CD14-positive monocyte (primary cell): ENCODE data around the gene CYP26A1. TPM values are rescaled to one million over a fixed set of nuclear protein-coding genes. Genes with fewer than 3 reads are reported as not detected.
A peak's percentile ranks its signal among the peaks of the same experiment; 100 is the strongest.

ENCODE experiments used
- DNase-seq, 3 donors: peaks; one replicate each; pipeline ENCODE4 v3.0.0-alpha.2; 2011 to 2022
- H2AFZ ChIP-seq: 2 replicates; pipeline ENCODE4 v1.6.0; 2012; ENCODE audit warnings: mild to moderate bottlenecking, low read depth, low read length, inconsistent platforms; ENCODE audit not compliant: insufficient read depth, poor library complexity, severe bottlenecking
- H3K27ac ChIP-seq, 2 donors: 1 replicate in 1 of 2; 2 replicates in 1 of 2; pipeline ENCODE4 v1.5.1; 2012 to 2013; ENCODE audit warnings: low read length in 2 of 2, control low read depth in 1 of 2, inconsistent platforms in 1 of 2, low read depth in 1 of 2, mild to moderate bottlenecking in 1 of 2
- H3K27me3 ChIP-seq, 2 donors: one replicate each; pipeline versions ENCODE4 v1.6.0 to v1.6.1; 2011 to 2013; ENCODE audit warnings: low read length in 2 of 2; ENCODE audit not compliant: control insufficient read depth in 2 of 2, insufficient read depth in 2 of 2
- H3K36me3 ChIP-seq, 2 donors: replicated peaks in 1 of 2; 1 replicate in 1 of 2; 2 replicates in 1 of 2; pipeline versions ENCODE4 v1.5.1 to v1.6.1; 2012 to 2013; ENCODE audit warnings: low read length in 2 of 2, control low read depth in 1 of 2, inconsistent platforms in 1 of 2, mild to moderate bottlenecking in 1 of 2; ENCODE audit not compliant: insufficient read depth in 2 of 2, control insufficient read depth in 1 of 2
- H3K4me1 ChIP-seq, 2 donors: 1 replicate in 1 of 2; 2 replicates in 1 of 2; pipeline versions ENCODE4 v1.5.1 to v1.6.1; 2012 to 2013; ENCODE audit warnings: low read length in 2 of 2, control low read depth in 1 of 2, inconsistent platforms in 1 of 2, mild to moderate bottlenecking in 1 of 2, moderate library complexity in 1 of 2; ENCODE audit not compliant: insufficient read depth in 2 of 2, control insufficient read depth in 1 of 2
- H3K4me2 ChIP-seq: replicated peaks from 2 replicates; pipeline ENCODE3; 2012; ENCODE audit warnings: low read length, moderate library complexity, mild to moderate bottlenecking; ENCODE audit not compliant: poor library complexity, severe bottlenecking; ENCODE audit errors: extremely low read depth
- H3K4me3 ChIP-seq, 3 experiments: fragments of 200-600 bp in 1 of 3; sonication (generic) in 1 of 3; replicated peaks in 1 of 3; 1 replicate in 2 of 3; 2 replicates in 1 of 3; pipeline ENCODE4 v1.5.1; 2011 to 2013; ENCODE audit warnings: low read length in 3 of 3, mild to moderate bottlenecking in 3 of 3, control low read depth in 2 of 3, low read depth in 2 of 3, inconsistent platforms in 1 of 3, moderate library complexity in 1 of 3
- H3K79me2 ChIP-seq: 2 replicates; pipeline ENCODE4 v1.6.0; 2012; ENCODE audit warnings: mild to moderate bottlenecking, control low read depth, inconsistent platforms, low read length, moderate library complexity; ENCODE audit not compliant: insufficient read depth
- H3K9ac ChIP-seq: 2 replicates; pipeline ENCODE4 v1.6.0; 2017; ENCODE audit warnings: low read length, mild to moderate bottlenecking; ENCODE audit not compliant: insufficient read depth, poor library complexity, severe bottlenecking
- H3K9me3 ChIP-seq, 2 donors: replicated peaks in 1 of 2; 1 replicate in 1 of 2; 2 replicates in 1 of 2; pipeline versions ENCODE4 v1.5.1 to v1.6.1; 2012 to 2013; ENCODE audit warnings: low read length in 2 of 2, control low read depth in 1 of 2; ENCODE audit not compliant: control insufficient read depth in 1 of 2, insufficient read depth in 1 of 2
- H4K20me1 ChIP-seq: 2 replicates; pipeline ENCODE4 v1.6.0; 2012; ENCODE audit warnings: mild to moderate bottlenecking, low read length, control low read depth, moderate library complexity; ENCODE audit not compliant: insufficient read depth
- H3K27ac Mint-ChIP-seq, 7 donors: one replicate each; pipeline ENCODE4 v1.8.0; 2020; ENCODE audit warnings: mild to moderate bottlenecking in 7 of 7, mixed read lengths in 7 of 7, moderate library complexity in 6 of 7, inconsistent platforms in 2 of 7
- H3K27me3 Mint-ChIP-seq, 3 donors: one replicate each; pipeline ENCODE4 v1.8.0; 2021 to 2022; ENCODE audit warnings: low read depth in 3 of 3, mild to moderate bottlenecking in 3 of 3, mixed read lengths in 3 of 3, moderate library complexity in 3 of 3, inconsistent platforms in 1 of 3
- H3K36me3 Mint-ChIP-seq, 2 donors: one replicate each; pipeline ENCODE4 v1.8.0; 2020; ENCODE audit warnings: mixed read lengths in 2 of 2, inconsistent platforms in 1 of 2, mild to moderate bottlenecking in 1 of 2
- H3K4me1 Mint-ChIP-seq: one replicate; pipeline ENCODE4 v1.8.0; 2020; ENCODE audit warnings: mild to moderate bottlenecking, mixed read lengths
- H3K4me3 Mint-ChIP-seq, 2 donors: one replicate each; pipeline ENCODE4 v1.8.0; 2020; ENCODE audit warnings: mild to moderate bottlenecking in 2 of 2, mixed read lengths in 2 of 2, moderate library complexity in 1 of 2
- H3K9me3 Mint-ChIP-seq, 7 donors: one replicate each; pipeline ENCODE4 v1.8.0; 2020 to 2022; ENCODE audit warnings: mixed read lengths in 7 of 7, mild to moderate bottlenecking in 6 of 7, moderate library complexity in 6 of 7, inconsistent platforms in 2 of 7
- CTCF ChIP-seq: fragments of 200-600 bp; IDR thresholded peaks from one replicate; pipeline ENCODE4 v1.8.0; 2022; ENCODE audit warnings: antibody characterized with exemption, mild to moderate bottlenecking
- WGBS: methylation state at CpG from one replicate; pipeline ENCODE4 v1.1.5; 2013; ENCODE audit warnings: missing lambda C conversion rate; ENCODE audit not compliant: insufficient coverage; 5-methylcytosine and 5-hydroxymethylcytosine counted together
- intact Hi-C, 2 donors: fragments of 100-400 bp; cut with micrococcal nuclease; formaldehyde crosslinking; loops; one replicate each; pipeline versions ENCODE4 v1.15.0 to v1.15.1; 2023
- polyA plus RNA-seq, 3 donors: library from polyadenylated mRNA; depleted of rRNA in 1 of 3; unstranded in 2 of 3; stranded (reverse) in 1 of 3; fragments of 300-500 nt in 2 of 3; fragments of >200 nt in 1 of 3; fragmentation: Illumina TruSeq in 2 of 3; gene quantifications; 1 replicate in 2 of 3; 2 replicates in 1 of 3; pipeline ENCODE4 v1.2.3, GENCODE V29; 2012 to 2021

Gene CYP26A1
- polyA plus RNA-seq, 3 donors = not detected

GRCh38 chr10:93066544-93066913 lies 7.2 kb upstream of the CYP26A1 start:
- Histone ChIP-seq H3K4me1 (peaks cover 8 to 15% of the 10 kb centered on the region in 2 donors), H3K27me3 (peaks cover 72 to 92% of the 10 kb centered on the region in 2 donors), H3K9ac (no peak overlapping the region), H3K27ac (no peak overlapping the region), H3K36me3 (no peaks in the 10 kb centered on the region), H2AFZ (no peak overlapping the region), H3K79me2 (no peaks in the 10 kb centered on the region), H3K9me3 (peaks cover 0 to 57% of the 10 kb centered on the region in 2 donors), H3K4me3 (no peak overlapping the region), H4K20me1 (peaks cover 6% of the 10 kb centered on the region), H3K4me2 (no peak overlapping the region)
- peaks cover 88 to 99% (median 97%) of the 10 kb centered on the region in 3 donors for H3K27me3 Mint-ChIP-seq
- peak overlapping the region in 1 of 2 donors; percentile 91 for H3K4me3 Mint-ChIP-seq
- H3K36me3 Mint-ChIP-seq = peaks cover under 1 to 18% of the 10 kb centered on the region in 2 donors
- no peak for DNase-seq
- intact Hi-C loops = no loop called here
- TF ChIP-seq CTCF = no peak
- peaks cover 0 to 13% (median 3%) of the 10 kb centered on the region in 7 donors for H3K9me3 Mint-ChIP-seq
- WGBS = 7% methylated on average over 2 of the region's 11 CpGs
- no peak overlapping the region for H3K27ac Mint-ChIP-seq
- peaks cover 22% of the 10 kb centered on the region for H3K4me1 Mint-ChIP-seq

GRCh38 chr10:93067443-93068365 lies 6.0 kb upstream of the CYP26A1 start:
- Histone ChIP-seq H2AFZ (no peak overlapping the region), H4K20me1 (no peaks in the 10 kb centered on the region), H3K27me3 (peaks cover 76 to 94% of the 10 kb centered on the region in 2 donors), H3K27ac (no peak overlapping the region), H3K4me2 (no peak overlapping the region), H3K9ac (no peak overlapping the region), H3K36me3 (no peaks in the 10 kb centered on the region), H3K9me3 (peaks cover 0 to 60% of the 10 kb centered on the region in 2 donors), H3K4me1 (peaks cover 5 to 12% of the 10 kb centered on the region in 2 donors), H3K79me2 (no peaks in the 10 kb centered on the region), H3K4me3 (no peak overlapping the region)
- no peak for DNase-seq
- Mint-ChIP-seq H3K4me3 (peak overlapping the region in 1 of 2 donors; percentile 91), H3K27ac (no peak overlapping the region), H3K9me3 (peaks cover 0 to 16% (median 3%) of the 10 kb centered on the region in 7 donors), H3K36me3 (peaks cover 0 to 17% of the 10 kb centered on the region in 2 donors), H3K27me3 (peaks cover 89 to 99% (median 98%) of the 10 kb centered on the region in 3 donors), H3K4me1 (peaks cover 21% of the 10 kb centered on the region)
- no peak for TF ChIP-seq CTCF
- whole genome bisulfite sequencing = 14% methylated on average over 15 of the region's 17 CpGs
- intact Hi-C loops = no loop called here
